Measurements from ENCODE around the gene KIF21B. TPM values are rescaled to one million over a fixed set of nuclear protein-coding genes. Genes with fewer than 3 reads are reported as not detected.

KIF21B gene
- 0.59 and 3.0 TPM in 2 replicates for total RNA-seq

GRCh38 chr1:201023517-201023902 lies at the start of gene KIF21B:
KIF21B (minus strand) TSS chr1:201023714; CDS start chr1:201023383, 331 bp downstream.

Other genes starting within 250 kb of the KIF21B start
- gene GPR25, start 150.7 kb downstream of the KIF21B start, total RNA-seq, result not detected in 2 replicates
- gene INAVA, start 128.8 kb downstream of the KIF21B start, total RNA-seq, result 0.18 TPM in 1 of 2 replicates, not detected in the other
- not detected in 2 replicates for gene CACNA1S, start 88.7 kb upstream of the KIF21B start, total RNA-seq
- gene ASCL5, start 103.5 kb upstream of the KIF21B start, total RNA-seq, result not detected in 2 replicates
- gene TMEM9, start 130.8 kb upstream of the KIF21B start, total RNA-seq, result 75.8 and 110 TPM in 2 replicates
- under 0.01 and 0.23 TPM in 2 replicates for gene IGFN1, start 167.1 kb upstream of the KIF21B start, total RNA-seq

All from smooth muscle cell of the umbilical artery (primary cell).